Keratinocyte (primary cell): ENCODE data around the gene MOGAT2.

Source experiments
- EZH2 ChIP-seq: IDR thresholded peaks from one replicate; pipeline ENCODE4 v1.6.1; 2012; ENCODE audit warnings: inconsistent platforms, mild to moderate bottlenecking, low read length, moderate library complexity
- TF ChIP-seq, protein P1 (sequence below), 3 experiments: IDR thresholded peaks in 1 of 3; conservative IDR thresholded peaks in 1 of 3; optimal IDR thresholded peaks in 1 of 3; 2 replicates in 2 of 3; 3 replicates in 1 of 3; pipeline versions ENCODE3 to v1.5.1; 2011; ENCODE audit warnings: low read length in 3 of 3, mild to moderate bottlenecking in 3 of 3, moderate library complexity in 2 of 3, control low read depth in 1 of 3, inconsistent platforms in 1 of 3; ENCODE audit not compliant: insufficient read depth in 2 of 3; ENCODE audit errors: extremely low read depth in 1 of 3

DNA sequence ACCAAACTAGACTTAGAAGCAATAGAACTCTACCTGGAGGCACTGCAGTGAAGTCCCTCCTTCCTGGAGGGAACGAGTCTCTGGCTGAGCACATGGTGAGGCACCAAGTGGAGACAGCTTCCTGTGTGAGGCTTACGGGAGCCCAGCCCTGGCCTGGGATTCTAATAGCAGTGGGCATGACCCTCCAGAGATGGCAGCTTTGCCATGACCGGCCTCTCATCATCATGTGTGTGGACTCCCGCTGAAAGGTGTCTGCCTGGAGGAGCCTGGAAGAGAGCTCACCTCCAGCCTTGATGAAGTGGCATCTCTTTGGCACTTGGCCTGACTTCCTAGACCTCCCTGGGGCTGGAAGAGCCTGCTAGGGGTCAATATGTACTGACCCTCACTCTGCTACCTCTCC, 58.9 kb downstream of the MOGAT2 start:
- TF ChIP-seq, protein P1, sequence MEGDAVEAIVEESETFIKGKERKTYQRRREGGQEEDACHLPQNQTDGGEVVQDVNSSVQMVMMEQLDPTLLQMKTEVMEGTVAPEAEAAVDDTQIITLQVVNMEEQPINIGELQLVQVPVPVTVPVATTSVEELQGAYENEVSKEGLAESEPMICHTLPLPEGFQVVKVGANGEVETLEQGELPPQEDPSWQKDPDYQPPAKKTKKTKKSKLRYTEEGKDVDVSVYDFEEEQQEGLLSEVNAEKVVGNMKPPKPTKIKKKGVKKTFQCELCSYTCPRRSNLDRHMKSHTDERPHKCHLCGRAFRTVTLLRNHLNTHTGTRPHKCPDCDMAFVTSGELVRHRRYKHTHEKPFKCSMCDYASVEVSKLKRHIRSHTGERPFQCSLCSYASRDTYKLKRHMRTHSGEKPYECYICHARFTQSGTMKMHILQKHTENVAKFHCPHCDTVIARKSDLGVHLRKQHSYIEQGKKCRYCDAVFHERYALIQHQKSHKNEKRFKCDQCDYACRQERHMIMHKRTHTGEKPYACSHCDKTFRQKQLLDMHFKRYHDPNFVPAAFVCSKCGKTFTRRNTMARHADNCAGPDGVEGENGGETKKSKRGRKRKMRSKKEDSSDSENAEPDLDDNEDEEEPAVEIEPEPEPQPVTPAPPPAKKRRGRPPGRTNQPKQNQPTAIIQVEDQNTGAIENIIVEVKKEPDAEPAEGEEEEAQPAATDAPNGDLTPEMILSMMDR (optimal IDR thresholded peaks at IDR 0.05 in 1 of 3, IDR thresholded peaks at IDR 0.05 in 1 of 3, conservative IDR thresholded peaks at IDR 0.05 in 1 of 3; ENCODE audit: extremely low read depth in 1 of 3, insufficient read depth in 2 of 3, low read length in 3 of 3): no peak
- TF ChIP-seq EZH2: no peak
